Vagina (tissue), 2 donors: ENCODE data around the gene ARHGAP8. TPM values are rescaled to one million over a fixed set of nuclear protein-coding genes. Genes with fewer than 3 reads are reported as not detected.

Experiments used
- DNase-seq, 2 donors: peaks; one replicate each; pipeline ENCODE4 v3.0.0-alpha.2; 2017; ENCODE audit errors: extremely low spot score in 2 of 2
- H3K27ac ChIP-seq: fragments of 200-600 bp; sonication (generic); one replicate; pipeline ENCODE4 v1.5.1; 2019
- H3K27me3 ChIP-seq: fragments of 200-600 bp; sonication (generic); one replicate; pipeline ENCODE4 v1.5.1; 2019
- H3K36me3 ChIP-seq, 2 donors: fragments of 200-600 bp; sonication (generic); one replicate each; pipeline ENCODE4 v1.5.1; 2017 to 2019
- H3K4me1 ChIP-seq: fragments of 200-600 bp; sonication (generic); one replicate; pipeline ENCODE4 v1.5.1; 2019
- H3K4me3 ChIP-seq, 2 donors: fragments of 200-600 bp; sonication (generic); 1 replicate in 1 of 2; 2 replicates in 1 of 2; pipeline ENCODE4 v1.5.1; 2016 to 2019
- H3K9me3 ChIP-seq: fragments of 200-600 bp; sonication (generic); one replicate; pipeline ENCODE4 v1.5.1; 2019
- CTCF ChIP-seq, 3 experiments: fragments of 450-650 bp in 2 of 3; fragments of 200-600 bp in 1 of 3; sonication (generic) in 1 of 3; IDR thresholded peaks; one replicate each; pipeline ENCODE4 v1.5.1; 2017 to 2019; ENCODE audit warnings: antibody characterized with exemption in 3 of 3, mild to moderate bottlenecking in 2 of 3, moderate library complexity in 2 of 3
- POLR2A ChIP-seq, 2 donors: fragments of 450-650 bp; IDR thresholded peaks; one replicate each; pipeline ENCODE4 v1.6.1; 2017; ENCODE audit warnings: antibody characterized with exemption in 2 of 2, mild to moderate bottlenecking in 2 of 2, moderate library complexity in 2 of 2
- POLR2AphosphoS5 ChIP-seq, 2 donors: sonication (generic); formaldehyde crosslinking; IDR thresholded peaks; one replicate each; pipeline ENCODE4 v1.9.0; 2017; ENCODE audit warnings: antibody characterized with exemption in 2 of 2, mild to moderate bottlenecking in 2 of 2, low read depth in 1 of 2; ENCODE audit not compliant: insufficient read depth in 1 of 2
- intact Hi-C: fragments of 100-400 bp; cut with DNase I; formaldehyde crosslinking; loops from one replicate; pipeline ENCODE4 v1.15.1; 2023
- total RNA-seq: library from RNA; depleted of rRNA; stranded (reverse); fragments of >200 nt; gene quantifications from one replicate; pipeline ENCODE4 v1.2.3, GENCODE V29; 2016

Gene ARHGAP8
- total RNA-seq, 1 donor from 2014 or later = 9.3 TPM

- Histone ChIP-seq H3K4me1 (no peaks in the 10 kb centered on the region), H3K4me3 (no peak overlapping the region), H3K27ac (no peak overlapping the region), H3K36me3 (peaks cover 0 to 6% of the 10 kb centered on the region in 2 donors), H3K27me3 (no peaks in the 10 kb centered on the region), H3K9me3 (no peaks in the 10 kb centered on the region)
- DNase-seq = no peak
- intact Hi-C loops = no loop called here
- TF ChIP-seq POLR2A (IDR thresholded peaks at IDR 0.05) (no peak), CTCF (IDR thresholded peaks at IDR 0.05) (no peak), POLR2AphosphoS5 (IDR thresholded peaks at IDR 0.05; ENCODE audit: insufficient read depth in 1 of 2, low read depth in 1 of 2) (no peak)
Observed at GRCh38 chr22:44878483-44879300, 126.3 kb downstream of the ARHGAP8 start.

- Histone ChIP-seq H3K4me3 (no peak overlapping the region), H3K27me3 (no peaks in the 10 kb centered on the region), H3K27ac (no peak overlapping the region), H3K4me1 (no peaks in the 10 kb centered on the region), H3K36me3 (peaks cover 0 to 6% of the 10 kb centered on the region in 2 donors), H3K9me3 (no peaks in the 10 kb centered on the region)
- no peak for DNase-seq
- TF ChIP-seq CTCF (IDR thresholded peaks at IDR 0.05) (no peak), POLR2AphosphoS5 (IDR thresholded peaks at IDR 0.05; ENCODE audit: insufficient read depth in 1 of 2, low read depth in 1 of 2) (no peak), POLR2A (IDR thresholded peaks at IDR 0.05) (no peak)
- intact Hi-C loops = no loop called here
Observed at GRCh38 chr22:44879301-44879680, 126.9 kb downstream of the ARHGAP8 start.

GRCh38 chr22:44880610-44881290 lies 128.4 kb downstream of the ARHGAP8 start:
- Histone ChIP-seq H3K36me3 (peaks cover 0 to 6% of the 10 kb centered on the region in 2 donors), H3K27me3 (no peaks in the 10 kb centered on the region), H3K4me3 (no peak overlapping the region), H3K27ac (no peak overlapping the region), H3K9me3 (no peaks in the 10 kb centered on the region), H3K4me1 (no peaks in the 10 kb centered on the region)
- TF ChIP-seq POLR2A (IDR thresholded peaks at IDR 0.05) (no peak), POLR2AphosphoS5 (IDR thresholded peaks at IDR 0.05; ENCODE audit: insufficient read depth in 1 of 2, low read depth in 1 of 2) (no peak), CTCF (IDR thresholded peaks at IDR 0.05) (no peak)
- intact Hi-C loops = no loop called here
- DNase-seq = peak in 1 of 2 donors; percentile 77

- no peak for DNase-seq
- Histone ChIP-seq H3K36me3 (peaks cover 0 to 6% of the 10 kb centered on the region in 2 donors), H3K9me3 (no peaks in the 10 kb centered on the region), H3K4me1 (no peaks in the 10 kb centered on the region), H3K27me3 (no peaks in the 10 kb centered on the region), H3K27ac (no peak overlapping the region), H3K4me3 (no peak overlapping the region)
- intact Hi-C loops = no loop called here
- TF ChIP-seq POLR2A (IDR thresholded peaks at IDR 0.05) (no peak), POLR2AphosphoS5 (IDR thresholded peaks at IDR 0.05; ENCODE audit: insufficient read depth in 1 of 2, low read depth in 1 of 2) (no peak), CTCF (IDR thresholded peaks at IDR 0.05) (no peak)
Observed at GRCh38 chr22:44881624-44882023, 129.2 kb downstream of the ARHGAP8 start.
